ENCODE data around the gene TBC1D5. TPM values are rescaled to one million over a fixed set of nuclear protein-coding genes. Genes with fewer than 3 reads are reported as not detected.

TBC1D5 gene
- total and polyA plus RNA-seq, 7 donors: 7.2 to 82.3 (median 43.7) TPM

- Histone ChIP-seq H3K27ac (no peak overlapping the region), H3K4me1 (peaks cover 0 to 3% (median 0%) of the 10 kb centered on the region in 4 donors), H3K27me3 (no peaks in the 10 kb centered on the region), H3K9me3 (no peaks in the 10 kb centered on the region), H3K36me3 (peaks cover 0 to 12% (median 3%) of the 10 kb centered on the region in 4 donors), H3K4me3 (no peak overlapping the region)
- 93 to 94% methylated on average over 5 of the region's 5 CpGs for WGBS, 2 donors
- TF ChIP-seq POLR2AphosphoS5 (IDR thresholded peaks at IDR 0.05) (no peak), EP300 (IDR thresholded peaks at IDR 0.05) (no peak), CTCF (IDR thresholded peaks at IDR 0.05) (no peak), POLR2A (IDR thresholded peaks at IDR 0.05) (no peak)
- DNase-seq: no peak
- intact Hi-C loops (cut with DNase I): no loop called here
These were observed 434.5 kb downstream of the TBC1D5 start for GRCh38 chr3:17307887-17308286.

- no peak for TF ChIP-seq POLR2A (IDR thresholded peaks at IDR 0.05)
- no peak for TF ChIP-seq CTCF (IDR thresholded peaks at IDR 0.05)
- no peak for TF ChIP-seq EP300 (IDR thresholded peaks at IDR 0.05)
- no peak for TF ChIP-seq POLR2AphosphoS5 (IDR thresholded peaks at IDR 0.05)
- WGBS, 2 donors: 92 to 97% methylated on average over 1 of the region's 1 CpG
These were observed 434.9 kb downstream of the TBC1D5 start for GRCh38 chr3:17307482-17307881.

DNA sequence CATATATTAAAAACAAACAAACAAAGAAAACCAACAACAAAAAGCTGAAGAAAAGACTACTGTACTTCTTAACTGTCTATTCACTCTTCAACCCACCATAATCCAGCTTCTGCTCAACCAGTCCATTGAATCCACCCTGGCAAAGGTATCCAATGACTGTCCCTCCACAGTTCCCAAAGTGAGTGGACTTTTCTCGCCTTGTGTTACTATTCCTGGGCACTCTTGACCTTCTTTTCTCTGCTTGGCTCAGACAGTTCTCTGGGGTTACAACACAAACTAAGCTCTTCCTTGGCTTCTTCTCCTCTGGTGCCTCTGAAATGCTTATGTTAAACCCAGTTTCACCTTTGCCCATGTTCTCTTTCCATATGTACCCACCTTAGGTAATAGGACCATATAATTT lies 437.5 kb downstream of the TBC1D5 start:
- DNase-seq: no peak
- Histone ChIP-seq H3K4me1 (peaks cover 0 to 8% (median 0%) of the 10 kb centered on the region in 4 donors), H3K27ac (no peak overlapping the region), H3K36me3 (peaks cover 0 to 12% (median 3%) of the 10 kb centered on the region in 4 donors), H3K9me3 (no peaks in the 10 kb centered on the region), H3K27me3 (no peaks in the 10 kb centered on the region), H3K4me3 (no peak overlapping the region)
- TF ChIP-seq POLR2AphosphoS5 (IDR thresholded peaks at IDR 0.05) (no peak), EP300 (IDR thresholded peaks at IDR 0.05) (no peak)
- intact Hi-C loops (cut with DNase I): no loop called here
- 0 to 46% methylated on average over 1 of the region's 1 CpG for WGBS, 2 donors

More at GRCh38 chr3:17307482-17307881, 434.9 kb downstream of the TBC1D5 start:
- Histone ChIP-seq H3K9me3 (no peaks in the 10 kb centered on the region), H3K36me3 (peaks cover 0 to 12% (median 3%) of the 10 kb centered on the region in 4 donors), H3K4me1 (no peaks in the 10 kb centered on the region), H3K27ac (no peak overlapping the region), H3K27me3 (no peaks in the 10 kb centered on the region), H3K4me3 (no peak overlapping the region)
- DNase-seq: no peak
- intact Hi-C loops (cut with DNase I): no loop called here

GRCh38 chr3:17302774-17303173 lies 439.7 kb downstream of the TBC1D5 start:
- Histone ChIP-seq H3K27me3 (no peaks in the 10 kb centered on the region), H3K4me1 (peaks cover 0 to 8% (median 0%) of the 10 kb centered on the region in 4 donors), H3K27ac (no peak overlapping the region), H3K4me3 (no peak overlapping the region), H3K36me3 (peaks cover 0 to 10% (median 3%) of the 10 kb centered on the region in 4 donors), H3K9me3 (no peaks in the 10 kb centered on the region)
- intact Hi-C loops (cut with DNase I): no loop called here
- no peak for TF ChIP-seq POLR2AphosphoS5 (IDR thresholded peaks at IDR 0.05)
- no peak for TF ChIP-seq CTCF (IDR thresholded peaks at IDR 0.05)
- no peak for TF ChIP-seq EP300 (IDR thresholded peaks at IDR 0.05)
- TF ChIP-seq POLR2A (IDR thresholded peaks at IDR 0.05): no peak
- DNase-seq: no peak

DNA sequence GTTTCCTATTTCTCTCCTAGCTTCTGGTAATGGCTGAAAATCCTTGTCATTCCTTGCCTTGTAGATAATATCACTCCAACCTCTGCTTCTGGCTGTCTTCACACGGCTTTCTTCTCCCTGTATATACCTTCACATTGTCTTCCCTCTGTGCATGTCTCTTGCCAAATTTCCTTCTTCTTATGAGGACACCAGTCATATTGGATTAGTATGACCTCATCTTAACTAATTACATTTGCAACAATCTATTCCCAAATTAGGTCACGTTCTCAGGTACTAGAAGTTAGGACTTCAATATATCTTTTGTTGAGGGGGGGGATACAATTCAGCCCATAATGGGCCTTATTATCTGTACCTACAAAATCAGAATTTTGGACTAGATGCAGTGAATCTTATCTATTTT lies 440.3 kb downstream of the TBC1D5 start:
- no peaks in the 10 kb centered on the region for H3K9me3 ChIP-seq
- H3K4me1 ChIP-seq: peaks cover 0 to 8% (median 0%) of the 10 kb centered on the region in 4 donors
- H3K36me3 ChIP-seq: peaks cover 0 to 4% (median 0%) of the 10 kb centered on the region in 4 donors
- intact Hi-C loops (cut with DNase I): no loop called here
- no peaks in the 10 kb centered on the region for H3K27me3 ChIP-seq
- H3K4me3 ChIP-seq: no peak overlapping the region
- no peak for DNase-seq
- TF ChIP-seq POLR2A (IDR thresholded peaks at IDR 0.05) (no peak), POLR2AphosphoS5 (IDR thresholded peaks at IDR 0.05) (no peak), EP300 (IDR thresholded peaks at IDR 0.05) (no peak), CTCF (IDR thresholded peaks at IDR 0.05) (no peak)
- 94% methylated on average over 2 of the region's 2 CpGs for WGBS, 2 donors
- no peak overlapping the region for H3K27ac ChIP-seq

Data from sigmoid colon (tissue), 7 donors.